ENCODE data around the gene LRP8. TPM values are rescaled to one million over a fixed set of nuclear protein-coding genes. Genes with fewer than 3 reads are reported as not detected.

Gene LRP8
- total and polyA plus RNA-seq, 11 donors, result 0.27 to 8.0 (median 1.7) TPM

- intact Hi-C loops (cut with DNase I), result no loop called here
Measured at GRCh38 chr1:53256511-53257453, 71.1 kb downstream of the LRP8 start.

GRCh38 chr1:53255031-53255430, 72.8 kb downstream of the LRP8 start:
- Histone ChIP-seq H3K27ac (no peak overlapping the region), H3K4me3 (no peak overlapping the region), H3K4me1 (peaks cover 0 to 4% (median 0%) of the 10 kb centered on the region in 12 donors), H3K9me3 (no peaks in the 10 kb centered on the region), H3K27me3 (no peaks in the 10 kb centered on the region), H3K36me3 (peaks cover 0 to 21% (median 0%) of the 10 kb centered on the region in 9 donors)
- DNase-seq (no peak), ATAC-seq (no peak)
- 94 to 99% (median 96%) methylated on average over 4 of the region's 4 CpGs for WGBS, 4 donors
- TF ChIP-seq CTCF (IDR thresholded peaks at IDR 0.05), result no peak
- no peak for TF ChIP-seq POLR2A (IDR thresholded peaks at IDR 0.05)
- intact Hi-C loops (cut with DNase I), result no loop called here

More at GRCh38 chr1:53256511-53257453, 71.1 kb downstream of the LRP8 start:
- 66 to 70% (median 67%) methylated on average over 11 of the region's 11 CpGs for WGBS, 4 donors
- DNase-seq, result no peak
- TF ChIP-seq POLR2A (IDR thresholded peaks at IDR 0.05) (no peak), CTCF (IDR thresholded peaks at IDR 0.05) (no peak)
- peaks cover 0 to 31% (median 0%) of the 10 kb centered on the region in 9 donors for H3K36me3 ChIP-seq
- peaks cover 0 to 4% (median 0%) of the 10 kb centered on the region in 12 donors for H3K4me1 ChIP-seq
- H3K27me3 ChIP-seq, result no peaks in the 10 kb centered on the region
- peak in 1 of 4 donors; percentile 50 for ATAC-seq
- no peak overlapping the region for H3K27ac ChIP-seq
- no peaks in the 10 kb centered on the region for H3K9me3 ChIP-seq
- no peak overlapping the region for H3K4me3 ChIP-seq

- H3K27ac ChIP-seq, result no peak overlapping the region
- no peaks in the 10 kb centered on the region for H3K9me3 ChIP-seq
- H3K4me3 ChIP-seq, result no peak overlapping the region
- no peak for DNase-seq
- 40 to 50% (median 47%) methylated on average over 4 of the region's 4 CpGs for WGBS, 4 donors
- peaks cover 0 to 6% (median 0%) of the 10 kb centered on the region in 12 donors for H3K4me1 ChIP-seq
- H3K27me3 ChIP-seq, result no peaks in the 10 kb centered on the region
- peaks cover 0 to 19% (median 0%) of the 10 kb centered on the region in 9 donors for H3K36me3 ChIP-seq
- no peak for ATAC-seq
- intact Hi-C loops (cut with DNase I), result no loop called here
- TF ChIP-seq POLR2A (IDR thresholded peaks at IDR 0.05) (no peak), CTCF (IDR thresholded peaks at IDR 0.05) (no peak)
Measured at GRCh38 chr1:53254011-53254640, 73.7 kb downstream of the LRP8 start.

GRCh38 chr1:53250325-53250724, 77.5 kb downstream of the LRP8 start:
- Histone ChIP-seq H3K36me3 (peaks cover 0 to 26% (median 0%) of the 10 kb centered on the region in 9 donors), H3K27ac (no peak overlapping the region), H3K4me3 (no peak overlapping the region), H3K4me1 (peaks cover 0 to 7% (median 0%) of the 10 kb centered on the region in 12 donors), H3K9me3 (no peaks in the 10 kb centered on the region), H3K27me3 (no peaks in the 10 kb centered on the region)
- no peak for DNase-seq
- TF ChIP-seq CTCF (IDR thresholded peaks at IDR 0.05) (no peak), POLR2A (IDR thresholded peaks at IDR 0.05) (no peak)
- 68 to 81% (median 73%) methylated on average over 4 of the region's 4 CpGs for WGBS, 4 donors
- intact Hi-C loops (cut with DNase I), result no loop called here
- ATAC-seq, result no peak

All from heart left ventricle (tissue), 16 donors.